HG03039 (cell line): ENCODE results near the gene ZBTB43.

Experiments
- ATAC-seq: cut with Tn5 transposase; IDR thresholded peaks from one replicate; pipeline ENCODE4 v1.9.1; 2021; ENCODE audit warnings: mild to moderate bottlenecking, moderate library complexity; ENCODE audit not compliant: unreplicated experiment

Gene ZBTB43

DNA sequence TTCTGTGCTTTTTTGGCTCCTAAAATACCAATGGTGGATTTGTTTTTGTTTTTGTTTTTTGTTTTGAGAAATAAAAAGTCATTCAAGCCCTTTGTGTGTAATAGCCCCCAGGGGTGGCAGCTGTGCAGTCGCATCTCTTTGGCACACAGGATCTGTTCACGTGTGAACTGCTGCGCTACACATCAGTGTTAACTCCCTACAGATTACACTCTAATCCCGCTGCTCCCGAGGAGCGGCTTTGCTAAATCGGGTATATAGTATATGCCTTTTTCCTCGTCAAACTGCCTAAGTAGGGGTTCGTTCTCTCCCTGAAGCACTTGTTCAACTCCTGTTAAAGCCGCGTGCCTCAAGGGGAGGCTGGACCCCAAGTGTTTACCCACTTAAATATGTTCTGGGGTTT, 77.9 kb downstream of the ZBTB43 start:
- no peak for ATAC-seq

DNA sequence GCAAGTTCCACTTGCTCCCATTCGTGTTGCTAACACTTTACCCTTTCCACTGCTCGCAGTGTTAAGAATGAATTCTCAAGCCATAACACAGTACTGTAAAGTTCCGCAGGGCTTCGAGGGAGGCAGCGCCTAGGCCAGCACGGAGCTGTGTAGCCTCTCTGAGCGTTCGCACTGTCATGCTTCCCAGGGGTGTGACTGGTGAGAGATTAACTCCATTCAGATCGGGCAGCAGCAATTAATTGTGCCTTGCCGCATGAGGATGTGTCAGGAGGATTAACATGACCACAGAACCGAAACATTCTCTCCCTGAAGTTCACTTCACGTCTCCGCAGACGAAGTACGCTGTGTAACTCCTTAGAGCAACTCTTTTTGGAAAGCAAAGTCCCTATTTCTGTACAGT, 78.8 kb downstream of the ZBTB43 start:
- no peak for ATAC-seq

DNA sequence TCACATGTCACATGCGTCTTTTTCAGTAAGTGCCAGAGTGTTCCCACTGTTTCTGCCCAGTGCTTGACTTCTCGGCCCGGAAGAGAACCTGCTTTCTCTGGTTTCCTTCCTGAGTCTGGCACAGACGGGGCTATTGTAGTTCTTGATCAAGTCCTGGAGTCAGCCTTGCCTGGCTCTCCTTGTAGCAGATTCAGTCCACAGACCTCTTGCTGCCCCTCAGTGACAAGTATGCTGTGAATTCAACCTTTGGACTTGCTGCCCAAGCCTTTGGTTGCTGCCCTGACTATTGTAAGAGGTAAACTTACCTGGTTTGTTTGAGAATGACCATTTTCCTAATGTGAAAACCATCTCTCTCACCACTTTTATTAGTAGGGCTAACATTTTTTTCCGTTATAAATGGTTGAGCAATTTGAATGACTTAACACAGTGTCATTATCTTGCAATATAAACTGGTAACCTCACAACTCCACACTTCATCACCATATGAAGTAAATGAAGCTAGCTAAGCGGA, 80.3 kb downstream of the ZBTB43 start:
- ATAC-seq: no peak

DNA sequence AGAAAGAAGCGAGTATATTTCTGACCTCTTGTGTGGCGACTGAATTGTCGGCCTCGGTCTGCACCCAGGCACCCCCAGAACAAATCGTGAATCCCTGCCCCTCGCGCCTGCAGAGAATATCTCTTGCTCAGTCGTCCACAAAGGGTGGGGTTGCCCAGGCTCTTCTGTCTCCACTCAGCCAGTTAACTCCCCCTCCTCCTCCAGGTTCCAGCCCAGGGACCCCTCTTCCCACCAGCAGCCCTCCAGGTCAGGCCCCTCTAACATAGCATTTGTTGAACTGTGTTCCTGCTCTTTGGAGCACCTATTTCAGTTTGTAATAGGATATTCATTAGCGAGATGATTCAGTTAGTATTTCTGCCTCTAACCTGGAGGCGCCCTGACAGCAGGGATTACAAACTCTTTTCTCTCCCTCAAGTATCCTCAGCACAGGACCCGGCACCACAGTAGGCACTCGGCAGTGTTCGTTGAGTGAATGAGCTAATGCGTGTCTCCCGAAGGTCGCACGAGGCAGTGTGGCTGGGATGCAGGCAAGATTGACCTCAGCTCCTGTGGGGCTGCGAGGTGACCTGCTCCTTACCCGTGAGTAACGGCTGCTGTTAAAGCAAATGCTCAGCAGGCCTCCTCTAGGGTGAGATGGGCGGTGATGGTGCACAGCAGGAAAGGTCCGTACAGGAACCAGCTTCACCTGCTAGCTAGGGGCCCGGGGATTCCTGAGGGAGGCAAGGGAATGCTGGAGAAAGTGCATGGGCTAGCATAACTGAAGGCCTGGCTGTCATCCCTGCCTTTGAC, 81.4 kb downstream of the ZBTB43 start:
- ATAC-seq: no peak

DNA sequence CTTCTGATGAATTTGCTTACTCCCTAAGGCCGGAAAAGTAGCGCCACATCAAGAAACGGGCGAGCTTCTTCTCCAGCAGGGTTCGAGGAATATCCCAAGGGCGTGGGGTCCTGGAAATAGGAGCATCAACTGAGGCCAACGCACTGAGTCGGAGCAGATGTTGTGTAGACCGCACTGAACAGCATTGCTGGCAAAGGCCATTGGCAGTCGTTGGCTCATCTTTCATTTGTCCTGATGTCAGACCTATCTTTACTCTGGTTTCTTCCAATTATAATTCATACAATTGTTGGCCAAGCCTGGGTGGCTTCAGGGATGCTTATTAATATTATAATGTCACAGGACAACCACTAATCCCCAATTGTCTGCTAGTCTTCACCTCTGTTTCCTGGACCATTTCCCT, 82.1 kb downstream of the ZBTB43 start:
- no peak for ATAC-seq
